ENCODE results near the gene NDUFA8. TPM values are rescaled to one million over a fixed set of nuclear protein-coding genes. Genes with fewer than 3 reads are reported as not detected.

Gene NDUFA8
- total RNA-seq, 1 experiment from 2014 or later = 60.7 TPM

- no peaks in the 10 kb centered on the region for H3K27me3 ChIP-seq (ENCODE audit: insufficient read depth, low read length)
- no peak overlapping the region for H3K56ac ChIP-seq (ENCODE audit: insufficient read length, low read depth, low read length)
- no peak overlapping the region for H3K14ac ChIP-seq (ENCODE audit: insufficient read depth, low read length)
- no peaks in the 10 kb centered on the region for H3K79me2 ChIP-seq (ENCODE audit: insufficient read depth, low read length)
- H4K5ac ChIP-seq (ENCODE audit: insufficient read length, low read depth, low read length) = no peak overlapping the region
- no peaks in the 10 kb centered on the region for H3K23me2 ChIP-seq (ENCODE audit: insufficient read length, low read depth, low read length, poor library complexity, severe bottlenecking)
- no peak overlapping the region for H4K8ac ChIP-seq (replicated peaks; ENCODE audit: insufficient read length, low read depth, low read length)
- no peaks in the 10 kb centered on the region for H4K20me1 ChIP-seq (ENCODE audit: control insufficient read depth, insufficient read depth, insufficient read length)
- no peak overlapping the region for H4K91ac ChIP-seq (ENCODE audit: insufficient read length, low read depth, low read length)
- H3K4me2 ChIP-seq (ENCODE audit: insufficient read depth, insufficient read length, low read length) = no peak overlapping the region
- H3K27ac ChIP-seq (ENCODE audit: insufficient read length, low read depth, low read length) = no peak overlapping the region
- H2AK5ac ChIP-seq (ENCODE audit: insufficient read length, low read length) = no peak overlapping the region
- no peak overlapping the region for H2BK20ac ChIP-seq (ENCODE audit: low read depth, low read length, poor library complexity, severe bottlenecking)
- no peak overlapping the region for H2AFZ ChIP-seq (ENCODE audit: low read length)
- no peaks in the 10 kb centered on the region; the same call in 1 of the 2 replicates for H3K27me3 Mint-ChIP-seq (ENCODE audit: low read depth)
- peaks cover 12% of the 10 kb centered on the region; the same call in 1 of the 2 replicates for H3K4me1 ChIP-seq (ENCODE audit: insufficient read depth, low read length)
- H3K9me3 ChIP-seq (ENCODE audit: control insufficient read depth, low read depth, low read length) = no peaks in the 10 kb centered on the region
- no peak overlapping the region for H2BK120ac ChIP-seq (ENCODE audit: low read depth, low read length, poor library complexity, severe bottlenecking)
- H3K27ac Mint-ChIP-seq = no peak overlapping the region
- no peak overlapping the region for H3K18ac ChIP-seq (ENCODE audit: insufficient read length, low read depth, low read length)
- H2BK5ac ChIP-seq (ENCODE audit: insufficient read length, low read length) = no peak overlapping the region
- H3T11ph ChIP-seq (ENCODE audit: low read length) = no peak overlapping the region
- H3K4me3 Mint-ChIP-seq = no peak overlapping the region
- H3K4me1 Mint-ChIP-seq = peaks cover 12 to 24% of the 10 kb centered on the region in 2 experiments
- H2BK12ac ChIP-seq (ENCODE audit: insufficient read length, low read depth, low read length) = no peak overlapping the region
- DNase-seq = no peak
- H3K9ac ChIP-seq (ENCODE audit: extremely low read depth, insufficient read length, low read length) = no peak overlapping the region
- no CpG with 5 or more reads among the region's 7 CpGs for WGBS (ENCODE audit: extremely low coverage, insufficient read length, low lambda C conversion rate)
- H3K4ac ChIP-seq (ENCODE audit: low read depth, low read length) = no peak overlapping the region
- no peak overlapping the region for H2BK15ac ChIP-seq (ENCODE audit: low read depth, low read length)
- no peaks in the 10 kb centered on the region for H3K9me3 Mint-ChIP-seq
- no peak overlapping the region for H3K23ac ChIP-seq (ENCODE audit: insufficient read length, low read depth, low read length)
- no peak for TF ChIP-seq CTCF (conservative IDR thresholded peaks at IDR 0.05)
- no peaks in the 10 kb centered on the region for H3K36me3 Mint-ChIP-seq (ENCODE audit: insufficient read depth in 1 of 3, low read depth in 3 of 3)
- H3K79me1 ChIP-seq (ENCODE audit: insufficient read depth, low read depth, low read length, poor library complexity, severe bottlenecking) = no peaks in the 10 kb centered on the region
Observed at GRCh38 chr9:122200960-122201595, 41.5 kb upstream of the NDUFA8 start.

Measured in H9 (cell line).